Gastrocnemius medialis (tissue), 4 donors: ENCODE measurements around the gene NCAPG. TPM values are rescaled to one million over a fixed set of nuclear protein-coding genes. Genes with fewer than 3 reads are reported as not detected.

ENCODE experiments used
- ATAC-seq, 2 donors: fragments of 150-250 bp; one replicate each; pipeline ENCODE4 v1.9.1; 2016
- DNase-seq, 2 donors: peaks; one replicate each; pipeline ENCODE4 v3.0.0-alpha.2; 2019
- H3K27ac ChIP-seq, 4 donors: fragments of 200-600 bp; sonication (generic); 1 replicate in 1 of 4; 2 replicates in 3 of 4; pipeline ENCODE4 v1.5.1; 2016 to 2018; ENCODE audit warnings: mild to moderate bottlenecking in 2 of 4, moderate library complexity in 1 of 4
- H3K27me3 ChIP-seq, 3 donors: fragments of 200-600 bp; sonication (generic) in 2 of 3; 1 replicate in 1 of 3; 2 replicates in 2 of 3; pipeline versions ENCODE4 v1.5.1 to v1.6.0; 2016 to 2019; ENCODE audit warnings: mild to moderate bottlenecking in 1 of 3, moderate library complexity in 1 of 3
- H3K36me3 ChIP-seq, 2 donors: fragments of 200-600 bp; sonication (generic) in 1 of 2; one replicate each; pipeline ENCODE4 v1.5.1; 2017 to 2018
- H3K4me1 ChIP-seq, 2 donors: fragments of 200-600 bp; sonication (generic) in 1 of 2; one replicate each; pipeline ENCODE4 v1.5.1; 2016 to 2017; ENCODE audit warnings: mild to moderate bottlenecking in 2 of 2
- H3K4me3 ChIP-seq, 4 donors: fragments of 200-600 bp; sonication (generic) in 3 of 4; 1 replicate in 1 of 4; 2 replicates in 3 of 4; pipeline ENCODE4 v1.5.1; 2016 to 2019; ENCODE audit warnings: mild to moderate bottlenecking in 2 of 4
- H3K9me3 ChIP-seq, 3 donors: fragments of 200-600 bp; sonication (generic) in 2 of 3; 1 replicate in 1 of 3; 2 replicates in 2 of 3; pipeline ENCODE4 v1.5.1; 2016 to 2019
- CTCF ChIP-seq, 5 experiments: fragments of 450-650 bp in 3 of 5; fragments of 200-600 bp in 2 of 5; sonication (generic) in 2 of 5; IDR thresholded peaks in 4 of 5; conservative IDR thresholded peaks in 1 of 5; 1 replicate in 4 of 5; 2 replicates in 1 of 5; pipeline ENCODE4 v1.5.1; 2016 to 2019; ENCODE audit warnings: antibody characterized with exemption in 5 of 5, mild to moderate bottlenecking in 3 of 5, moderate library complexity in 3 of 5
- POLR2A ChIP-seq, 2 donors: fragments of 450-650 bp; IDR thresholded peaks; one replicate each; pipeline ENCODE4 v1.6.1; 2017; ENCODE audit warnings: antibody characterized with exemption in 2 of 2, mild to moderate bottlenecking in 2 of 2, moderate library complexity in 2 of 2
- in situ Hi-C, 4 donors: fragments of 200-750 bp; cut with MboI; loops; one replicate each; pipeline versions ENCODE4 v1.15.0 to v1.8.0; 2017; ENCODE audit warnings: low sequenced_read_pairs in 4 of 4
- intact Hi-C: fragments of 100-400 bp; cut with DNase I; formaldehyde crosslinking; loops from one replicate; pipeline ENCODE4 v1.15.1; 2023; ENCODE audit warnings: low total_unique reads
- total RNA-seq, 4 donors: library from RNA; depleted of rRNA; stranded (reverse); fragments of >200 nt; gene quantifications; one replicate each; pipeline versions ENCODE4 v1.1.0 to v1.2.3, GENCODE V29; 2016

Gene NCAPG
- total RNA-seq, 4 donors from 2014 or later: 0.25 to 0.49 (median 0.33) TPM; not detected in 1

- no peak overlapping the region for H3K27ac ChIP-seq
Observed at GRCh38 chr4:17875402-17876070, 64.8 kb downstream of the NCAPG start.

GRCh38 chr4:17876943-17877342 is 66.2 kb downstream of the NCAPG start:
- ATAC-seq: no peak
- intact Hi-C loops (no loop called here), in situ Hi-C loops (no loop called here)
- Histone ChIP-seq H3K27ac (no peak overlapping the region), H3K9me3 (no peaks in the 10 kb centered on the region), H3K4me1 (peaks cover 0 to 2% of the 10 kb centered on the region in 2 donors), H3K27me3 (no peaks in the 10 kb centered on the region), H3K36me3 (no peaks in the 10 kb centered on the region), H3K4me3 (no peak overlapping the region)
- DNase-seq: no peak
- TF ChIP-seq POLR2A (IDR thresholded peaks at IDR 0.05) (no peak), CTCF (IDR thresholded peaks at IDR 0.05 in 4 of 5, conservative IDR thresholded peaks at IDR 0.05 in 1 of 5) (no peak)

More at GRCh38 chr4:17875402-17876070, 64.8 kb downstream of the NCAPG start:
- H3K36me3 ChIP-seq: no peaks in the 10 kb centered on the region
- in situ Hi-C loops (no loop called here), intact Hi-C loops (no loop called here)
- no peaks in the 10 kb centered on the region for H3K9me3 ChIP-seq
- no peak overlapping the region for H3K4me3 ChIP-seq
- DNase-seq: no peak
- no peaks in the 10 kb centered on the region for H3K27me3 ChIP-seq
- H3K4me1 ChIP-seq: peaks cover 0 to 2% of the 10 kb centered on the region in 2 donors
- ATAC-seq: no peak
- TF ChIP-seq CTCF (IDR thresholded peaks at IDR 0.05 in 4 of 5, conservative IDR thresholded peaks at IDR 0.05 in 1 of 5): no peak
- no peak for TF ChIP-seq POLR2A (IDR thresholded peaks at IDR 0.05)

GRCh38 chr4:17877661-17878060 is 66.9 kb downstream of the NCAPG start:
- in situ Hi-C loops: no loop called here
- Histone ChIP-seq H3K4me3 (no peak overlapping the region), H3K27ac (no peak overlapping the region), H3K4me1 (peaks cover 0 to 2% of the 10 kb centered on the region in 2 donors), H3K36me3 (no peaks in the 10 kb centered on the region), H3K27me3 (no peaks in the 10 kb centered on the region), H3K9me3 (no peaks in the 10 kb centered on the region)
- intact Hi-C loops: no loop called here
- ATAC-seq (no peak), DNase-seq (no peak)
- no peak for TF ChIP-seq POLR2A (IDR thresholded peaks at IDR 0.05)
- no peak for TF ChIP-seq CTCF (IDR thresholded peaks at IDR 0.05 in 4 of 5, conservative IDR thresholded peaks at IDR 0.05 in 1 of 5)

- ATAC-seq: no peak
- H3K27ac ChIP-seq: no peak overlapping the region
- in situ Hi-C loops: no loop called here
Observed at GRCh38 chr4:17884063-17884462, 73.3 kb downstream of the NCAPG start.

More at GRCh38 chr4:17884063-17884462, 73.3 kb downstream of the NCAPG start:
- TF ChIP-seq CTCF (IDR thresholded peaks at IDR 0.05 in 4 of 5, conservative IDR thresholded peaks at IDR 0.05 in 1 of 5) (no peak), POLR2A (IDR thresholded peaks at IDR 0.05) (no peak)
- intact Hi-C loops: no loop called here
- Histone ChIP-seq H3K27me3 (no peaks in the 10 kb centered on the region), H3K36me3 (no peaks in the 10 kb centered on the region), H3K9me3 (no peaks in the 10 kb centered on the region), H3K4me3 (no peak overlapping the region), H3K4me1 (no peaks in the 10 kb centered on the region)
- no peak for DNase-seq
